SK-N-MC (cell line): ENCODE measurements around the gene PHLDA3.

Source experiments
- EZH2 ChIP-seq: fragments of 200-600 bp; sonication (generic); IDR thresholded peaks from one replicate; pipeline ENCODE4 v1.6.1; 2017; ENCODE audit warnings: antibody characterized with exemption
- FOXP2 ChIP-seq: optimal IDR thresholded peaks from 2 replicates; pipeline ENCODE3; 2011; ENCODE audit warnings: mild to moderate bottlenecking, moderate library complexity; ENCODE audit not compliant: insufficient read depth; ENCODE audit errors: extremely low read length, control extremely low read depth
- POLR2AphosphoS5 ChIP-seq: IDR thresholded peaks from 2 replicates; pipeline ENCODE4 v1.6.1; 2012; ENCODE audit warnings: mild to moderate bottlenecking, low read depth, low read length, borderline replicate concordance

DNA sequence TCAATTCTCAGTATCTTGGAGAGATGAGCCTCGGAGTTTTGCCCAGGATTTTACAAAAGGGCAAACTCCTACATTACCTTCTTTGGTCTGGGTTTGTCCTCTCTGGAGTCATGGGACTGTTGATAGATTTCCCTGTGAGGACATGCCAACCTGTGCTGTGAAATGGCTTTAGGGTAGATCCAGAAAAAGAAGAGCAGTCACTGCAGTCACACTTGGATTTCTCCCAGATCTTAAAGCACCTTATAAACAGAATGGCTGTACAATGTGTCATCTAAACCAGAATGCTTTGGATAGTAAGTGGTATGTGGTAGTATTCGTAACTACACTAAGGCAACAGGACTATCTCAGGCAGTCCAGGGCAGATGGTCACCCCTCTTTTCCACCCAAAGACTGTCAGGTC is 39.8 kb upstream of the PHLDA3 start:
- TF ChIP-seq EZH2 (no peak), POLR2AphosphoS5 (no peak), FOXP2 (no peak)
